Effector memory CD4-positive, alpha-beta T cell (primary cell): ENCODE data around the gene TM4SF18.

Experiments
- DNase-seq, 3 donors: peaks; one replicate each; pipeline ENCODE4 v3.0.0-alpha.2; 2020
- H3K27ac ChIP-seq: 2 replicates; pipeline ENCODE4 v1.7.0; 2013; ENCODE audit warnings: mild to moderate bottlenecking, low read length, moderate library complexity; ENCODE audit not compliant: insufficient read depth, poor library complexity, severe bottlenecking
- H3K27me3 ChIP-seq: replicated peaks from 2 replicates; pipeline ENCODE4 v1.7.0; 2013; ENCODE audit warnings: mild to moderate bottlenecking, low read length; ENCODE audit not compliant: insufficient read depth, control insufficient read depth, poor library complexity, severe bottlenecking
- H3K36me3 ChIP-seq: 2 replicates; pipeline ENCODE4 v1.7.0; 2013; ENCODE audit warnings: mild to moderate bottlenecking, low read length, moderate library complexity; ENCODE audit not compliant: control insufficient read depth, insufficient read depth
- H3K4me1 ChIP-seq: 2 replicates; pipeline ENCODE4 v1.7.0; 2013; ENCODE audit warnings: low read length, mild to moderate bottlenecking; ENCODE audit not compliant: control insufficient read depth, insufficient read depth, poor library complexity, severe bottlenecking
- H3K4me3 ChIP-seq: 2 replicates; pipeline ENCODE4 v1.7.0; 2013; ENCODE audit warnings: low read length, low read depth, mild to moderate bottlenecking; ENCODE audit not compliant: insufficient read depth, poor library complexity, severe bottlenecking
- H3K9me3 ChIP-seq: 2 replicates; pipeline ENCODE4 v1.7.0; 2013; ENCODE audit warnings: mild to moderate bottlenecking, low read length, moderate library complexity; ENCODE audit not compliant: control insufficient read depth

The TM4SF18 gene

GRCh38 chr3:149375501-149376196 is 42.2 kb upstream of the TM4SF18 start:
- DNase-seq = no peak
- no peak overlapping the region for H3K4me3 ChIP-seq
- H3K9me3 ChIP-seq = no peaks in the 10 kb centered on the region
- H3K36me3 ChIP-seq = no peaks in the 10 kb centered on the region
- no peaks in the 10 kb centered on the region for H3K4me1 ChIP-seq
- no peak overlapping the region for H3K27ac ChIP-seq
- H3K27me3 ChIP-seq = no peaks in the 10 kb centered on the region

- no peaks in the 10 kb centered on the region for H3K36me3 ChIP-seq
- no peak overlapping the region for H3K4me3 ChIP-seq
- no peak overlapping the region for H3K27ac ChIP-seq
- H3K9me3 ChIP-seq = no peaks in the 10 kb centered on the region
- no peak for DNase-seq
- no peaks in the 10 kb centered on the region for H3K27me3 ChIP-seq
- no peaks in the 10 kb centered on the region for H3K4me1 ChIP-seq
Measured at GRCh38 chr3:149374793-149375500, 41.5 kb upstream of the TM4SF18 start.

GRCh38 chr3:149374391-149374790 is 41.0 kb upstream of the TM4SF18 start:
- no peaks in the 10 kb centered on the region for H3K27me3 ChIP-seq
- no peak overlapping the region for H3K27ac ChIP-seq
- no peaks in the 10 kb centered on the region for H3K4me1 ChIP-seq
- H3K9me3 ChIP-seq = no peaks in the 10 kb centered on the region
- no peak overlapping the region for H3K4me3 ChIP-seq
- no peaks in the 10 kb centered on the region for H3K36me3 ChIP-seq
- DNase-seq = no peak

GRCh38 chr3:149373235-149374125 is 40.0 kb upstream of the TM4SF18 start:
- no peaks in the 10 kb centered on the region for H3K4me1 ChIP-seq
- H3K27ac ChIP-seq = no peak overlapping the region
- H3K27me3 ChIP-seq = no peaks in the 10 kb centered on the region
- no peaks in the 10 kb centered on the region for H3K9me3 ChIP-seq
- H3K4me3 ChIP-seq = no peak overlapping the region
- no peaks in the 10 kb centered on the region for H3K36me3 ChIP-seq
- no peak for DNase-seq

- Histone ChIP-seq H3K4me1 (no peaks in the 10 kb centered on the region), H3K36me3 (no peaks in the 10 kb centered on the region), H3K27ac (no peak overlapping the region), H3K9me3 (no peaks in the 10 kb centered on the region), H3K4me3 (no peak overlapping the region), H3K27me3 (no peaks in the 10 kb centered on the region)
- DNase-seq = no peak
Measured at GRCh38 chr3:149371723-149372114, 38.3 kb upstream of the TM4SF18 start.

- Histone ChIP-seq H3K36me3 (no peaks in the 10 kb centered on the region), H3K27me3 (no peaks in the 10 kb centered on the region), H3K4me1 (no peaks in the 10 kb centered on the region), H3K27ac (no peak overlapping the region), H3K4me3 (no peak overlapping the region), H3K9me3 (no peaks in the 10 kb centered on the region)
- no peak for DNase-seq
Measured at GRCh38 chr3:149371001-149371722, 37.7 kb upstream of the TM4SF18 start.

GRCh38 chr3:149369991-149370866 is 36.8 kb upstream of the TM4SF18 start:
- H3K27me3 ChIP-seq = no peaks in the 10 kb centered on the region
- no peak for DNase-seq
- H3K9me3 ChIP-seq = no peaks in the 10 kb centered on the region
- no peaks in the 10 kb centered on the region for H3K36me3 ChIP-seq
- no peak overlapping the region for H3K27ac ChIP-seq
- no peak overlapping the region for H3K4me3 ChIP-seq
- H3K4me1 ChIP-seq = no peaks in the 10 kb centered on the region

GRCh38 chr3:149368674-149369497 is 35.5 kb upstream of the TM4SF18 start:
- H3K27me3 ChIP-seq = no peaks in the 10 kb centered on the region
- H3K4me3 ChIP-seq = no peak overlapping the region
- H3K27ac ChIP-seq = no peak overlapping the region
- no peaks in the 10 kb centered on the region for H3K4me1 ChIP-seq
- DNase-seq = no peak
- H3K9me3 ChIP-seq = no peaks in the 10 kb centered on the region
- H3K36me3 ChIP-seq = no peaks in the 10 kb centered on the region
